ENCODE data around the gene DPPA5.
"Not testable (repeated sequence)": the region's sequence is repeated elsewhere in the genome, so short reads cannot be mapped to it uniquely, and the experiment has no call there.

Gene DPPA5

GRCh38 chr6:73308712-73309534 is 45.2 kb downstream of the DPPA5 start:
- DNase-seq, result no peak
- intact Hi-C loops (cut with DNase I), result no loop called here

GRCh38 chr6:73303773-73304172 is 50.3 kb downstream of the DPPA5 start:
- DNase-seq; intact Hi-C loops (cut with DNase I): not testable (repeated sequence)
